Measurements from ENCODE around the gene MX2.

DNA sequence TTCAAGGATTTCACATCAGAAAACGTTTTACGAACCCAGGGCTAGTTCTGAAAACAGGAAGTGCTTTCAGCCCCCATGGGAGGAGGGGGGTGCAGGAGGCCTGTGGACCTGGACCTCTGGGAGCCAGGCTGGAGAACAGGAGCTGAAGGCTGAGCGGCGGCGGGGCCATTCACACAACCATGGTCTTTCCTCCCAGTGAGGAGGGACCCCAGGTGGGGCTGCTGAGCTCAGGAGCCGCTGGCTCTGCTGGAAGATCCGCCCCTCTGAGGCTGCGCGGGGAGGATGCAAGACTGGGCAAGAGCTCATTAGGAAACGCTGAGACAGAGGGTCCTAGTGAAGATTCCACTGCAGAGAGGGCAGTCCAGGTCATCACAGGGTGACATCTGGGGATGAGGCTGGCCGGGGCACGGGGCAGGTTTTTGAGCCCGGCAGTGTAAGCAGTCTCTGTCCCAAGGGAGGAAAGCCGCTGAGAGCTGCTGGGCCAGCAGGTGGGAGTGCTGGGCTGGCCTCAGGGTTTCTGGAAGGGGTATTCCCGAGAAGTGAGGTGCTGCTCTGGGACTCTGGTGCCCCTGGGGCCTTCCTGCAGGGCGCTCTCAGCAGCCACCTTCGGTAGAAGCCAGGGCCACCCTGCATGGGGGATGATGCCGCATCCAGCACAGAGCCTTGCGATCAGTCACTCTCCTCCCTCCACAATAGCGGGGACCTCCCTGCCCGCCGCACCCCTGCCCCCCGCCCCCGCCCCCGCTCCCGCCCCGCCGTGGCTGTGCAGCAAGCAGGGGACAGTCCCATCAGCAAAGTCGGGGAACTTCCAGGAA is 7.5 kb downstream of the MX2 start:
- TF ChIP-seq CTCF (conservative IDR thresholded peaks at IDR 0.05; ENCODE audit: low read depth, low read length) (no peak), RFX5 (IDR thresholded peaks at IDR 0.05; ENCODE audit: low read depth, low read length) (no peak), POLR2A (IDR thresholded peaks at IDR 0.05; ENCODE audit: low read depth, low read length) (no peak), RAD21 (IDR thresholded peaks at IDR 0.05; ENCODE audit: low read length) (no peak), MXI1 (IDR thresholded peaks at IDR 0.05; ENCODE audit: borderline replicate concordance, low read depth, low read length) (no peak), ELK1 (IDR thresholded peaks at IDR 0.05; ENCODE audit: borderline replicate concordance, low read depth, low read length) (no peak)
- TF ChIP-seq, protein P1, sequence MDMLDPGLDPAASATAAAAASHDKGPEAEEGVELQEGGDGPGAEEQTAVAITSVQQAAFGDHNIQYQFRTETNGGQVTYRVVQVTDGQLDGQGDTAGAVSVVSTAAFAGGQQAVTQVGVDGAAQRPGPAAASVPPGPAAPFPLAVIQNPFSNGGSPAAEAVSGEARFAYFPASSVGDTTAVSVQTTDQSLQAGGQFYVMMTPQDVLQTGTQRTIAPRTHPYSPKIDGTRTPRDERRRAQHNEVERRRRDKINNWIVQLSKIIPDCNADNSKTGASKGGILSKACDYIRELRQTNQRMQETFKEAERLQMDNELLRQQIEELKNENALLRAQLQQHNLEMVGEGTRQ (IDR thresholded peaks at IDR 0.05; ENCODE audit: low read depth, low read length), result no peak
